ENCODE data around the gene JDP2.

Gene JDP2

GRCh38 chr14:75399843-75400775, 27.7 kb upstream of the JDP2 start:
- FAIRE-seq, result peak; percentile 85
- TF ChIP-seq POLR2A (IDR thresholded peaks at IDR 0.05; ENCODE audit: low read depth, low read length), result no peak
- peak; percentile 45 for DNase-seq (ENCODE audit: insufficient read length, low spot score)

- FAIRE-seq (no peak), DNase-seq (ENCODE audit: insufficient read length, low spot score) (no peak)
- no peak for TF ChIP-seq POLR2A (IDR thresholded peaks at IDR 0.05; ENCODE audit: low read depth, low read length)
Measured at GRCh38 chr14:75401361-75401760, 26.5 kb upstream of the JDP2 start.

GRCh38 chr14:75402867-75403413, 24.9 kb upstream of the JDP2 start:
- TF ChIP-seq POLR2A (IDR thresholded peaks at IDR 0.05; ENCODE audit: low read depth, low read length), result no peak
- DNase-seq (ENCODE audit: insufficient read length, low spot score) (no peak), FAIRE-seq (no peak)

- FAIRE-seq (no peak), DNase-seq (ENCODE audit: insufficient read length, low spot score) (no peak)
- no peak for TF ChIP-seq POLR2A (IDR thresholded peaks at IDR 0.05; ENCODE audit: low read depth, low read length)
Measured at GRCh38 chr14:75404847-75405246, 23.0 kb upstream of the JDP2 start.

GRCh38 chr14:75406102-75406501, 21.7 kb upstream of the JDP2 start:
- FAIRE-seq, result no peak
- TF ChIP-seq POLR2A (IDR thresholded peaks at IDR 0.05; ENCODE audit: low read depth, low read length), result no peak
- DNase-seq (ENCODE audit: insufficient read length, low spot score), result no peak

GRCh38 chr14:75406856-75407255, 21.0 kb upstream of the JDP2 start:
- FAIRE-seq, result no peak

GRCh38 chr14:75409316-75410205, 18.3 kb upstream of the JDP2 start:
- TF ChIP-seq POLR2A (IDR thresholded peaks at IDR 0.05; ENCODE audit: low read depth, low read length), result no peak
- FAIRE-seq (no peak), DNase-seq (ENCODE audit: insufficient read length, low spot score) (no peak)

More at GRCh38 chr14:75406856-75407255, 21.0 kb upstream of the JDP2 start:
- no peak for TF ChIP-seq POLR2A (IDR thresholded peaks at IDR 0.05; ENCODE audit: low read depth, low read length)
- no peak for DNase-seq (ENCODE audit: insufficient read length, low spot score)

- FAIRE-seq, result no peak
- no peak for DNase-seq (ENCODE audit: insufficient read length, low spot score)
- no peak for TF ChIP-seq POLR2A (IDR thresholded peaks at IDR 0.05; ENCODE audit: low read depth, low read length)
Measured at GRCh38 chr14:75411214-75411540, 16.6 kb upstream of the JDP2 start.

- no peak for TF ChIP-seq POLR2A (IDR thresholded peaks at IDR 0.05; ENCODE audit: low read depth, low read length)
- DNase-seq (ENCODE audit: insufficient read length, low spot score), result no peak
- no peak for FAIRE-seq
Measured at GRCh38 chr14:75413013-75413412, 14.8 kb upstream of the JDP2 start.

- TF ChIP-seq POLR2A (IDR thresholded peaks at IDR 0.05; ENCODE audit: low read depth, low read length), result no peak
- DNase-seq (ENCODE audit: insufficient read length, low spot score) (no peak), FAIRE-seq (no peak)
Measured at GRCh38 chr14:75417674-75418073, 10.1 kb upstream of the JDP2 start.

- FAIRE-seq (no peak), DNase-seq (ENCODE audit: insufficient read length, low spot score) (no peak)
- no peak for TF ChIP-seq POLR2A (IDR thresholded peaks at IDR 0.05; ENCODE audit: low read depth, low read length)
Measured at GRCh38 chr14:75418850-75419768, 8.7 kb upstream of the JDP2 start.

- FAIRE-seq, result peak; percentile 52
- no peak for TF ChIP-seq POLR2A (IDR thresholded peaks at IDR 0.05; ENCODE audit: low read depth, low read length)
- peak; percentile 50 for DNase-seq (ENCODE audit: insufficient read length, low spot score)
Measured at GRCh38 chr14:75422169-75422568, 5.7 kb upstream of the JDP2 start.

- no peak for FAIRE-seq
- TF ChIP-seq POLR2A (IDR thresholded peaks at IDR 0.05; ENCODE audit: low read depth, low read length), result no peak
Measured at GRCh38 chr14:75424496-75424895, 3.3 kb upstream of the JDP2 start.

More at GRCh38 chr14:75424496-75424895, 3.3 kb upstream of the JDP2 start:
- no peak for DNase-seq (ENCODE audit: insufficient read length, low spot score)
